Caco-2 (cell line): Measurements from ENCODE around the gene ADM2. TPM values are rescaled to one million over a fixed set of nuclear protein-coding genes. Genes with fewer than 3 reads are reported as not detected.
A peak's percentile ranks its signal among the peaks of the same experiment; 100 is the strongest.

Experiments used
- BruUV-seq: library from RNA; stranded (reverse); fragments of 400-500 nt; replicated peaks from 2 replicates; lab custom pipeline; 2021; lab: Mats Ljungman, UMichigan
- CTCF ChIA-PET: fragments of 300-600 bp; sonication (Branson Sonifier 250); formaldehyde crosslinking; loops from one replicate; lab custom pipeline; 2022; ENCODE audit warnings: antibody characterized with exemption; lab: Charles Lee
- POLR2A ChIA-PET: fragments of 300-600 bp; sonication (Branson Sonifier 250); formaldehyde crosslinking; loops from one replicate; lab custom pipeline; 2022; ENCODE audit warnings: antibody characterized with exemption; lab: Charles Lee
- DNase-seq, 2 experiments: peaks; one replicate each; pipeline versions ENCODE4 v3.0.0 to v3.0.0-alpha.2; 2020 to 2022
- H3K27me3 ChIP-seq: replicated peaks from 2 replicates; pipeline ENCODE4 v1.6.0; 2011; ENCODE audit warnings: low read length; ENCODE audit not compliant: control insufficient read depth, insufficient read depth
- H3K36me3 ChIP-seq: 2 replicates; pipeline ENCODE4 v1.5.1; 2011; ENCODE audit warnings: low read length; ENCODE audit not compliant: control insufficient read depth, insufficient read depth
- H3K4me1 ChIP-seq: fragments of 250-450 bp; sonication (Bioruptor Pico); 2 replicates; pipeline ENCODE4 v1.5.1; 2020; ENCODE audit warnings: mild to moderate bottlenecking
- H3K4me3 ChIP-seq: 2 replicates; pipeline ENCODE4 v1.5.1; 2011; ENCODE audit warnings: low read depth, mild to moderate bottlenecking, control low read depth, low read length
- H3K9me3 ChIP-seq: fragments of 250-450 bp; sonication (Bioruptor Pico); 2 replicates; pipeline ENCODE4 v1.5.1; 2020; ENCODE audit warnings: mild to moderate bottlenecking, moderate library complexity
- H3K27ac Mint-ChIP-seq: one replicate; pipeline ENCODE4 v1.8.0; 2022; ENCODE audit warnings: mixed read lengths; ENCODE audit not compliant: unreplicated experiment
- H3K27me3 Mint-ChIP-seq: one replicate; pipeline ENCODE4 v1.8.0; 2022; ENCODE audit warnings: mixed read lengths; ENCODE audit not compliant: insufficient read depth, unreplicated experiment
- H3K36me3 Mint-ChIP-seq: one replicate; pipeline ENCODE4 v1.8.0; 2022; ENCODE audit warnings: mild to moderate bottlenecking, mixed read lengths; ENCODE audit not compliant: insufficient read depth, unreplicated experiment
- H3K4me1 Mint-ChIP-seq: one replicate; pipeline ENCODE4 v1.8.0; 2022; ENCODE audit warnings: low read depth, mixed read lengths; ENCODE audit not compliant: unreplicated experiment
- H3K4me3 Mint-ChIP-seq: one replicate; pipeline ENCODE4 v1.8.0; 2022; ENCODE audit warnings: mild to moderate bottlenecking, moderate library complexity, mixed read lengths; ENCODE audit not compliant: unreplicated experiment
- H3K9me3 Mint-ChIP-seq: one replicate; pipeline ENCODE4 v1.8.0; 2022; ENCODE audit warnings: mixed read lengths; ENCODE audit not compliant: unreplicated experiment
- intact Hi-C: fragments of 100-400 bp; cut with micrococcal nuclease; formaldehyde crosslinking; loops from one replicate; pipeline ENCODE4 v1.10.0; 2022; ENCODE audit not compliant: unreplicated experiment
- total RNA-seq: library from RNA; stranded (reverse); gene quantifications from 2 replicates; pipeline ENCODE4 v1.2.3, GENCODE V29; 2022
- TF ChIP-seq, protein P1 (sequence below), 2 experiments: fragments of 200-600 bp in 1 of 2; IDR thresholded peaks; 1 replicate in 1 of 2; 2 replicates in 1 of 2; pipeline versions ENCODE4 v1.5.1 to v1.8.0; 2011 to 2022; ENCODE audit warnings: antibody characterized with exemption in 1 of 2, control low read depth in 1 of 2, inconsistent platforms in 1 of 2, low read depth in 1 of 2, low read length in 1 of 2, mild to moderate bottlenecking in 1 of 2, moderate library complexity in 1 of 2; ENCODE audit not compliant: insufficient read depth in 1 of 2, severe bottlenecking in 1 of 2, unreplicated experiment in 1 of 2

Gene ADM2
- total RNA-seq, 1 experiment from 2014 or later = 30.5 TPM

DNA sequence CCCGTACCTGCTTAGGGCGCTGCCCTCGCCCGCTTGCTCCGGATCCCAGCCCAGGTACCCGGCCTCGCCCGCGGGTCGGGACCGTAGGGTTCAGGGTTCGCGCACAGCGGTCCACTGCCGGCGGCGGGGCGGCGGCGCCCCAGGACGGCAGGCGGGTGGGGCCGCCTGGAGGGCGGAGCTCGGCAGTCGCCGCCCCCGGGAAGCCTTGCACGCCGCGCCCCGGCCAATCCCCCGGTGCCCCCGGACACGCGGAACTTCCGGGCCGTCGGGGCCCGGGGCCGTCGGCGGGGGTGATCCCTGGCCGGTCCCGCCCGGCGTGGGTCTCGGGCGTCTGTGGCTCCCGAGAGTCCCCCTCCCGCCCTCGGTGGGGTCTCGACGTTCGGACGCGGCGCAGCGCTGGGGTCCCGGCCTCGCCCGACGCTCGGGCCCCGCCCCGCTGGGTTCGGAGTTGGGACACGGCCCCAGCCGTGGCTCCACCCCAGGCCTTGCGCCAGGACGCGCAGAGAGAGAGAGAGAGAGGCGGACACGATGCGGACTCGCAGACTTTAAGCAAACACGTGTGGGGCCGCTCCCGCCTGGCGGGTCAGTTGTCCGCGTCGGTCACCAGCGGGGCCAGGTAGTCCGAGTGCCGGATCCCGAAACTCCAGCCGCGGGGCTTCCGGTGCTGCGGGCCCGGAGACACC, 48.7 kb downstream of the ADM2 start, which contains the start of gene TYMP:
TYMP (minus strand) TSS at position 116 of the 683 bp plus-strand sequence. CDS start 303 bp downstream, outside the sequence.
- H3K27me3 ChIP-seq = no peaks in the 10 kb centered on the region
- H3K36me3 ChIP-seq = no peaks in the 10 kb centered on the region
- TF ChIP-seq, protein P1, sequence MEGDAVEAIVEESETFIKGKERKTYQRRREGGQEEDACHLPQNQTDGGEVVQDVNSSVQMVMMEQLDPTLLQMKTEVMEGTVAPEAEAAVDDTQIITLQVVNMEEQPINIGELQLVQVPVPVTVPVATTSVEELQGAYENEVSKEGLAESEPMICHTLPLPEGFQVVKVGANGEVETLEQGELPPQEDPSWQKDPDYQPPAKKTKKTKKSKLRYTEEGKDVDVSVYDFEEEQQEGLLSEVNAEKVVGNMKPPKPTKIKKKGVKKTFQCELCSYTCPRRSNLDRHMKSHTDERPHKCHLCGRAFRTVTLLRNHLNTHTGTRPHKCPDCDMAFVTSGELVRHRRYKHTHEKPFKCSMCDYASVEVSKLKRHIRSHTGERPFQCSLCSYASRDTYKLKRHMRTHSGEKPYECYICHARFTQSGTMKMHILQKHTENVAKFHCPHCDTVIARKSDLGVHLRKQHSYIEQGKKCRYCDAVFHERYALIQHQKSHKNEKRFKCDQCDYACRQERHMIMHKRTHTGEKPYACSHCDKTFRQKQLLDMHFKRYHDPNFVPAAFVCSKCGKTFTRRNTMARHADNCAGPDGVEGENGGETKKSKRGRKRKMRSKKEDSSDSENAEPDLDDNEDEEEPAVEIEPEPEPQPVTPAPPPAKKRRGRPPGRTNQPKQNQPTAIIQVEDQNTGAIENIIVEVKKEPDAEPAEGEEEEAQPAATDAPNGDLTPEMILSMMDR (IDR thresholded peaks at IDR 0.05; ENCODE audit: insufficient read depth in 1 of 2, low read depth in 1 of 2, low read length in 1 of 2, severe bottlenecking in 1 of 2, unreplicated experiment in 1 of 2) = no peak
- DNase-seq = peak; percentile 69 to 82
- peak within 1 kb of the TSS; percentile 68 for H3K4me3 ChIP-seq
- H3K27me3 Mint-ChIP-seq = no peaks in the 10 kb centered on the region
- intact Hi-C loops = loop anchor here (5.0 kb wide), 2 partner anchors 52 to 92 kb away; partner anchors contain the start of gene CHKB
- peaks cover 37% of the 10 kb centered on the region for H3K4me1 ChIP-seq
- H3K9me3 Mint-ChIP-seq = no peaks in the 10 kb centered on the region
- CTCF ChIA-PET = no interaction called here
- H3K36me3 Mint-ChIP-seq = peaks cover 50% of the 10 kb centered on the region
- H3K9me3 ChIP-seq = no peaks in the 10 kb centered on the region
- POLR2A ChIA-PET = no interaction called here
- peaks cover 31% of the 10 kb centered on the region for H3K4me1 Mint-ChIP-seq
- H3K27ac Mint-ChIP-seq = peak within 1 kb of the TSS; percentile 86
- BruUV-seq = no TSS peak
- peak within 1 kb of the TSS; percentile 81 for H3K4me3 Mint-ChIP-seq

DNA sequence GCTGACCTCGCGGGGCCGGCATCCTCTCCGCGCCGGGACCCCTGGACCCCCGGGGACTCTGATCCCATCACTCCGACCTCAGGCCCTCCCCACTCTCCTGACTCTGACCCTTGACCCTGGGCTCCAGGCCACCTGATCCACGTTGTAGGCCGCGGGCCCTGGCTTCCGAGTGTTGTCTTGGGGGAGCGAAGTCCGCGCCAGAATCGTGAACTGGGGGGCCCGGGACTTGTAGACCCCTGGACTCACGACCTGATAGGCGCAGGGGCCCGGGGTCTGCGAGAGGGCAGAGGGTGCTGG, 49.2 kb downstream of the ADM2 start:
- ChIA-PET CTCF (no interaction called here), POLR2A (no interaction called here)
- Histone ChIP-seq H3K9me3 (no peaks in the 10 kb centered on the region), H3K4me1 (peaks cover 37% of the 10 kb centered on the region), H3K27me3 (no peaks in the 10 kb centered on the region), H3K4me3 (peak overlapping the region; percentile 68), H3K36me3 (no peaks in the 10 kb centered on the region)
- no peaks in the 10 kb centered on the region for H3K9me3 Mint-ChIP-seq
- H3K4me3 Mint-ChIP-seq = peak overlapping the region; percentile 81
- TF ChIP-seq, protein P1 (IDR thresholded peaks at IDR 0.05; ENCODE audit: insufficient read depth in 1 of 2, low read depth in 1 of 2, low read length in 1 of 2, severe bottlenecking in 1 of 2, unreplicated experiment in 1 of 2) = no peak
- BruUV-seq = no TSS peak
- intact Hi-C loops = loop anchor here (5.0 kb wide), 1 partner anchor 92 kb away; no protein-coding TSS in a partner anchor
- H3K4me1 Mint-ChIP-seq = peaks cover 31% of the 10 kb centered on the region
- DNase-seq = no peak
- H3K36me3 Mint-ChIP-seq = peaks cover 45% of the 10 kb centered on the region
- H3K27ac Mint-ChIP-seq = peak overlapping the region; percentile 86
- no peaks in the 10 kb centered on the region for H3K27me3 Mint-ChIP-seq

DNA sequence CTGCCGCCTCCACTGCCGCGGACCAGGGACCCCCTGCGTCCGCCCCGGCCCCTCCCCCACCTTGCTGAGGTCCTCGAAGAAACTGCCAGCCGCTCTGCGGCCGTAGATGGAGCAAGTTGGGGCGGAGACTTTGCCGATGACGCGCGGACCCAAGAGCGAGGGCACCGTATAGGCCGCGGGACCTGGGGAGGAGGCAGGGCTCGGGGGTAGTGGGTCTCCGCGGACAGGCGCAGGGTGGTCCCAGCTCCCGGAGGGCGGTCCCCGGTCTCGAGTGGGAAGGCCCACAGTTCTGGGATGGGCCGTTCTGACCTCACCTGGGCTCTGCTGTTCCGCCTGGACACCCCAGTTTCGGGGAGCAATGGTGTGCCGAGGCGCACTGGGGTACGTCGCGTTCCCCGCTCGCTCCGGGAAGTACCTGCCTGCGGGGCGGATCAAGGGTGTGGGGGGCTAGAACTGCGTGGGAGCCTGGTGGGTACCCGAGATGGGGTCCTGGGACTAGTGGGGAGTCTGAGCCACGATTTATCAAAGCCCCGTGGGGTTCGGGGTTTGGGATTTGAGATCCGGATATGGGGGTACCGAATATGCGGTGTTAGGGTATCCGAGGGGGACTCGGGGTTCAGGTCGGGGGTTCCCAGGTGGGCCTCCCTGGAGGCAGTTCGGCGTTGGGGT, 49.7 kb downstream of the ADM2 start:
- peak overlapping the region; percentile 81 for H3K4me3 Mint-ChIP-seq
- ChIA-PET POLR2A (interaction anchor here (1.5 kb wide), 1 partner anchor 51 kb away, joined by 3 read pairs; the partner anchor contains the start of gene CHKB), CTCF (no interaction called here)
- TSS peak; percentile 15 for BruUV-seq
- Histone ChIP-seq H3K27me3 (no peaks in the 10 kb centered on the region), H3K9me3 (no peaks in the 10 kb centered on the region), H3K4me3 (peak overlapping the region; percentile 68), H3K4me1 (peaks cover 37% of the 10 kb centered on the region), H3K36me3 (no peaks in the 10 kb centered on the region)
- H3K4me1 Mint-ChIP-seq = peaks cover 31% of the 10 kb centered on the region
- H3K27me3 Mint-ChIP-seq = no peaks in the 10 kb centered on the region
- DNase-seq = peak; percentile 80 to 82
- peaks cover 41% of the 10 kb centered on the region for H3K36me3 Mint-ChIP-seq
- H3K9me3 Mint-ChIP-seq = no peaks in the 10 kb centered on the region
- H3K27ac Mint-ChIP-seq = peak overlapping the region; percentile 86
- TF ChIP-seq, protein P1 (IDR thresholded peaks at IDR 0.05; ENCODE audit: insufficient read depth in 1 of 2, low read depth in 1 of 2, low read length in 1 of 2, severe bottlenecking in 1 of 2, unreplicated experiment in 1 of 2) = no peak
- intact Hi-C loops = loop anchor here (5.0 kb wide), 1 partner anchor 91 kb away; no protein-coding TSS in a partner anchor
